ENCODE results near the gene ZNF280D.

Gene ZNF280D

GRCh38 chr15:56631765-56632164, 101.5 kb downstream of the ZNF280D start:
- DNase-seq (ENCODE audit: low spot score), result no peak

- DNase-seq (ENCODE audit: low spot score), result no peak
Observed at GRCh38 chr15:56628893-56629532, 104.3 kb downstream of the ZNF280D start.

- no peak for DNase-seq (ENCODE audit: low spot score)
Observed at GRCh38 chr15:56619887-56620286, 113.4 kb downstream of the ZNF280D start.

DNA sequence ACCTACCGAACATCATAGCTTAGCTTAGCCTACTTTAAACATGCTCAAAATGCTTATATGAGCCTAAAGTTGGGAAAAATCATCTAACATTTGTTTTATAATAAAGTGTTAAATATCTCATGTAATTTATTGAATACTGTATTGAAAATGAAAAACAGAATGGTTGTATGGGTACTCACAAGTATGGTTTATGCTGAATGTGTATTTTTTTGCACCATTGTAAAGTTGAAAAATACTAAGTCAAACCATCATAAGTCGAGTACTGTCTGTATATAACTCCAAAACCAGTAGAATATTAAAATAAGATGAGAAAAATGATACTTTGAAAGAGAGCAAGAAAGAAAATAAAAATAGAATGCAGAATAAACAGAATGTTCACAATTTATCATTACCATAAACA, 115.7 kb downstream of the ZNF280D start:
- DNase-seq (ENCODE audit: low spot score), result no peak

DNA sequence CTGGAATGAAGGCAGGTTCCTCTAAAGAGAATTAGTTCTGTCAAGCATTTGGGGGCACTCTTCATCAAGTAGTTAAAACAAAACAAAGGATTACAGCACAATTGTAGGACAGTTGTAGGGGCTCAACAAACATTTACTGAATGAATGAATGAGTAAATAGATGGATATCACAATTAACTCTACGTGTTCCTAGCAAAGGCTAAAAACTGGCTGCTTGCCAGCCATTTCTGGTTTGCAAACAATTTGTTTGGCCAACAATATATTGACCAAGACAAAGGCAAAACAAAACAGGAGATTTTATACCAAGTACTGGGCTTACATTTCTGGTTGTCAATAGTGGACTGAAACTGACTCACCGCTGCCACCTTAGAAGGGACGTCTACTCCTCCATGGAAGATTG, 116.8 kb downstream of the ZNF280D start:
- DNase-seq (ENCODE audit: low spot score), result no peak

- no peak for DNase-seq (ENCODE audit: low spot score)
Observed at GRCh38 chr15:56613811-56614210, 119.5 kb downstream of the ZNF280D start.

DNA sequence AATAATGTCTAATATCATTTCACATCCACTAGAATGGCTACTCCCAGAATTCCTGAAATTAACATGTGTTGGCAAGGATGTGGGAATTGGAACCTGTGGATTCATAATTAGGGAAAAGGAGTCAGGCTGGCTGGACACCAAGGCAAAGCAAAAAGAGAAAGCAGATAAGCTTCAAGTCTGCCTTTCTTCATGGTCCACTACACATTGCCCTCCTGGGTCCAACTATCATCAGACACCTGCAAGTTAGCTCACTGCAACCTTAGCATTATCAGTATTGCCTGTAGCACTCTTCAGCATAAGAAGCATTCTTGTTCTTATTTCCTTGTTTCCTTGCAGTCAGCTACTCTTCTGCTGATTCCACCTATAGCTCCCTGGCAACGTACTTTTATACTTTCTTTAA, 124.3 kb downstream of the ZNF280D start:
- DNase-seq (ENCODE audit: low spot score), result peak; percentile 29

GRCh38 chr15:56608140-56608778, 125.0 kb downstream of the ZNF280D start:
- peak; percentile 52 for DNase-seq (ENCODE audit: low spot score)

GRCh38 chr15:56602253-56602652, 131.1 kb downstream of the ZNF280D start:
- DNase-seq (ENCODE audit: low spot score), result no peak

DNA sequence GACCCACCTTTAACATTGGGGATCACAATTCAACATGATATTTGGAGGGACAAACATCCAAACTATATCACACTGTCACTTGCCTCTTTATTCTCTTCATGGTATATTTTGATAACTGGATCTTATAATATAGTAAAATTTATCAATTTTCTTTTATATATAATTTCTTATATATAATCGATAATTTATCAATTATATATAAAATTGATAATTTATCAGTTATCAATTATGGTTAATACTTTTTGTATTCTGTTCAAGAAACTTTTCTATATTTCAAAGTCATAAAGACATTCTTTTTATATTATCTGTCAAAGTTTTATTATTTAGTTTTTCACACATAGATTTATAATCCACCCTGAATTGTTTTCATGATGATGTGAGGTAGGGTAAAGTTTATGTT, 132.9 kb downstream of the ZNF280D start:
- DNase-seq (ENCODE audit: low spot score), result no peak

- DNase-seq (ENCODE audit: low spot score), result no peak
Observed at GRCh38 chr15:56598991-56599390, 134.3 kb downstream of the ZNF280D start.

DNA sequence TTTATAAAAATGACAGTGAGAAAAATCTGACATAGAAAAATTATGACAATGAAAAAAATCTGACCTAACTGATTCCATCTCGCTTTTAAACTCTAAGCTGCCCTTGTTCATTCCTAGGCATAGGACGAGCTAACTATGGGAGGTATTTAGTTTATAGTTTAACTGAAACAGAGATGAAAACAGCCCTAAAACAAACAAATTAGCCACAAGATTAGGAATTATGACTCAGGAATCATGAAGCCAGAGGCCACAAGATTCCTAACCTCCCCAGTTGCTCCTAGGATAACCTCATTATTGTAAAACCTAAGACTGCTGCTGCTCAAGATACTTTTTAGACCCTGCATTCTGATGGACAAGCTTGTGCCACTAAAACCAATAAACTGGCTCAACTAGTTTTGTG, 145.6 kb downstream of the ZNF280D start:
- no peak for DNase-seq (ENCODE audit: low spot score)

GRCh38 chr15:56586206-56586605, 147.1 kb downstream of the ZNF280D start:
- no peak for DNase-seq (ENCODE audit: low spot score)

GRCh38 chr15:56582785-56583184, 150.5 kb downstream of the ZNF280D start:
- no peak for DNase-seq (ENCODE audit: low spot score)
